ENCODE results near the gene TIMP2. TPM values are rescaled to one million over a fixed set of nuclear protein-coding genes. Genes with fewer than 3 reads are reported as not detected.
"Not testable (repeated sequence)": the region's sequence is repeated elsewhere in the genome, so short reads cannot be mapped to it uniquely, and the experiment has no call there.

The TIMP2 gene
- total RNA-seq, 1 donor from 2014 or later: 1.6 TPM

DNA sequence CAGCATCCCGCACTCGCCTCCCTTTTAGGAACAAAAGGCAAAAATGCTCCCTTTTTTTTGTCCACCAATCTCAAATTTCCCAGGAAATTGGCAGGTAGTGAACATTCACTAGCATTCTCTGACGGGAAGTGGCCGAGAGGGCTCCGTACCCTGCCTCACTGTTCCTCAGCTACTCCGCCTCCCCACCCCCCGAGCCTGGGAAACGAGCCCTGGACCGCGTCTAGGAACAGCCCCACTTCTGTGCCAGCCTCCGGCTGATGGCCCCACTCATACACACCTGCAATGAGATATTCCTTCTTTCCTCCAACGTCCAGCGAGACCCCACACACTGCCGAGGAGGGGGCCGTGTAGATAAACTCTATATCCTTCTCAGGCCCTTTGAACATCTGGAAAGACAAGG, 54.6 kb downstream of the TIMP2 start:
- intact Hi-C loops (cut with micrococcal nuclease): no loop called here

DNA sequence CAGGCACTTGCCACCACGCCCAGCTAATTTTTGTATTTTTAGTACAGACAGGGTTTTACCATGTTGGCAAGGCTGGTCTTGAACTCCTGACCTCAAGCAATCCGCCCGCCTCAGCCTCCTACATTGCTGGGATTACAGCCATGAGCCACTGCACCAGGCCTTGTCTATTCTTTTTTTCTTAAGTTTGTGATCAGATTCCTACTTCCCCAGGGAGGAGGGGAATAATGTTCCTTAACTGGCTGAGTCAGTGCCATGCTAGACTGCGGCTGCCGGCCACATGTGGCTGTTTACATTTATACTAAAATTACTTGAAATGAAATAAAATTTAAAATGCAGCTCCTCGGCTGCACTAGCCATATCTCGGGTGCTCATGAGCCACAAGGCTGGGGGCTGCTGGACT, 56.8 kb downstream of the TIMP2 start:
- intact Hi-C loops (cut with micrococcal nuclease): no loop called here

DNA sequence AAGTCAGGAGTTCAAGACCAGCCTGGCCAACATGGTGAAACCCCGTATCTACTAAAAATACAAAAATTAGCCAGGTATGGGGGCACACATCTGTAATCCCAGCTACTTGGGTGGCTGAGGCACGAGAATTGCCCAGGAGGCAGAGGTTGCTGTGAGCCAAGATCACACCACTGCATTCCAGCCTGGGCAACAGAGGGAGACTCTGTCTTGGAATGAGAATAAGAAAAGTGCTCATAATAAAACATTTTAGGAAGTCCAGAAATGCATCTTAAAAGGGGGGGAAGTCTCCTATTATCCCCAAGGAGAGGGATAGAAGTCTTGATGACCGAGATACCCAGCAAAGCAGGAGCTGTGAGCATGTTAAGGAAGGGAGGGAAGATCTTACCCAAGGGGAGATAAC, 58.1 kb downstream of the TIMP2 start:
- intact Hi-C loops (cut with micrococcal nuclease): not testable (repeated sequence)

DNA sequence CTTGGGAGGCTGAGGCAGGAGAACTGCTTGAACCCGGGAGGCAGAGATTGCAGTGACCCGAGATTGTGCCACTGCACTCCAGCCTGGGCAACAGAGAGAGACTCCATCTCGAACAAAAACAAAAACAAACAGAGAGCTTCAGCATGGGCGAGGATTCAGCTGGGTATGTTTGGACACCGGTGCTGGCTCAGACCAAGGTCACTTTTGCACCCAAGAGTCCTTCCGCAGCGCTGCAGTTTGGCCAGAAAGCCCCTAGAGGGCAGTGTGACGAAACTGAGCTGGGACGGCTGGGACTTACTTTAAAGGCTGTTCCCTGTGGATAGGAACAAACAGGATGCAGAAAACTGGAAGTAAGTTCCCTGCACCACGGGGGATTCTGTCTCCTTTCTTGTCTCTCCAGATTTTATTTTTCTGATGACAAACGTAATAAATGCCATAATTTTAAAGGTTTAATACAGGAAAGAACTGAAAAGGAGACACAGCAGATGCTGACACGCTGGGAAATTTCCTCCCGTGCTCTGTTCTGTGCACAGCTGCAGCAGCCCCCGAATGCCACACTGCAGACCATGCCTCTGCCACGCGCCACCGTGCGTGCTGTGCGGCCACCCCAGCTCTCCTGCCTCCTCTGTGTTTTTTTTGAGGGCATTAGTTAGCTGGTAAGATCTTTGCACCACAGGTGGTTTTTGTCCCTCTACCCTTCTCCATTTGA, 59.4 kb downstream of the TIMP2 start:
- intact Hi-C loops (cut with micrococcal nuclease): loop anchor here (1.0 kb wide), 2 partner anchors 105 to 109 kb away; no protein-coding TSS in a partner anchor

DNA sequence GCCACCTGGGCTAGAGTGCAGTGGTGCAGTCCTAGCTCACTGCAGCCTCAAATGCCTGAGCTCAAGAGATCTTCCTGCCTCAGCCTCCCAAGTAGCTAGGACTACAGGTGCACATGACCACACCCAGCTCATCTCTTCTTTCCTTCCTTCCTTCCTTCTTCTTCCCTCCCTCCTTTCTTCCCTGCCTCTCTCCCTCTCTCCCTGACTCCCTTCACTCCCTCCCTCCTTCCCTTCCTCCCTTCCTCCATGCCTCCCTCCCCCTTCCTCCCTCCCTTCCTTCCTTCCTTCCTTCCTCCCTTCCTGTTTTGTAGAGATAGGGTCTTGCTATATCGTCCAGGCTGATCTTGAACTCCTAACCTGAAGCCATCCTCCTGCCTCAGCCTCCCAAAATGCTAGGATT, 61.1 kb downstream of the TIMP2 start:
- intact Hi-C loops (cut with micrococcal nuclease): no loop called here

DNA sequence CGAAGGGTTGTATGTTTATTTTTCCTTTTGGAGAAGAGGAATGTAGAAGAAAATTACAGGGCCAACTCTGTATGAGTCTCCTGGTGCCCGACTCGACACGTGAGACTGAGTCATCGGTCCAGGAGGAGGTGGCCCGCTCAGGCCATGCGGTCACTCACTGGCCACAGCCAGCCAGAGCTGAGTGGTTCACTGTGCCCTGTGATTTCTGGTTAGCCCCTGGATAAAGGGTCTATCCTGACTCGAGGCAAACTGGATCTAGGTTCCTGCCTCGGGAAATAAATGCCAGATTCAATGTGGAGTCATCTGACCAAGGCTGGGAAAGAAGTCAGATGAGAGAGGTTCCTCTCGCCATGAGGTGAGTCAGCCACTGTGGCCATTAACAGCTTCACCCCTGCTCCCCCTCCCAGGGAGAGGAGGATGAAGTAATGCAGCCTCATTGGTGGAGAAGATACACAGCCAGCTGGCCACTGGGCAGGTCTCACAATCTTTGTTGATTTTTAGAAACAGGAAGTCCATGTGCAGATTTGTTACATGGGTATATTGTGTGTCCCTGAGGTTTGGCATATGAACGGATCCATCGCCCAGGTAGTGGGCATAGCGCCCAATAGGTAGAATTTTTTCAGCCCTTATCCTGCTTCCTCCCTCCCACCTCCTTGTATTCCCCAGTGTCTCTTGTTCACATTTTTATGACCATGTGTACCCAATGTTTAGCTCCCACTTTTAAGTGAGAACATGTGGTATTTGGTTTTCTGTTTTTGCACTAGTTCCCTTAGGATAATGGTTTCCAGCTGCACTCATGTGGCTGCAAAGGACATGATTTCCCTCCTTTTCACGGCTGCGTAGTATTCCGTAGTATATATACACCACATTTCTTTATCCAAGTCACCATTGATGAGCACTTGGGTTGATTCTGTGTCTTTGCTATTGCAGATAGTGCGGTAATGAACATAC, 62.8 kb downstream of the TIMP2 start:
- intact Hi-C loops (cut with micrococcal nuclease): no loop called here

DNA sequence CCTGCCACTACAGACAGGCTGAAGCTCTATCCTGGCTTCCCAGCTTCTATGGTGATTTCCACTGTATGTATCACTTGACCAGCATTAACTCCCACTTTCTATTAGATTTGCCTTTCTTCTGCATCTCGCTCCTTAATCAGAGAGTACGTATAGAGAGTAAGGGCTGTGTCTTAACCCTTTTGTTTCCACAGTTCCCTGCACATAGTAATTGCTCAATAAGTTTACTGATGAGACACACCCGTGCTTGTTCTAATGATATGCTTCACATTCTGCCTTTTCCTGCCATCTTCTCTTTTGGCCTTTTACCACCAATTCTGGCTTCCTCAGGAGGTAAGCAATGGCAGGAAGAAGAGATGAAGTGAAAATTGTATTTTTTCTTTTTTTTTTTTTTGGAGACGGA, 64.0 kb downstream of the TIMP2 start:
- intact Hi-C loops (cut with micrococcal nuclease): no loop called here

DNA sequence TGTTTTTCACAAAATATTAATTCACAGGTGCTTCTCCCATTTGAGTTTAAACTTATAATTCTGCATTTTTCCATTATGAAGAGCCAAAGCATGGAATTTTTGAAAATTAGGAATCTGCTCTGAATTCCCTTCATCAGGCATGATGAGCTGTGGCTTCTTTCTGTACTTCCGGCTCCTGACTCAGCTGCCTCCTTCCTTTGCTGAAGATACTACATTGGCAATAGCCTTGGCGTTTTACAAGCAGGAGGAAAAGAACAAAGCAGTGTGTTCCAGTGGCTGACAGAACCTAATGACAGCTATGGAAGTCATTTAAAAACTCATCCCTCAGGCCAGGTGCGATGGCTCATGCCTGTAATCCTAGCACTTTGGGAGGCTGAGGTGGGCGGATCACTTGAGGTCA, 66.1 kb downstream of the TIMP2 start:
- intact Hi-C loops (cut with micrococcal nuclease): no loop called here

DNA sequence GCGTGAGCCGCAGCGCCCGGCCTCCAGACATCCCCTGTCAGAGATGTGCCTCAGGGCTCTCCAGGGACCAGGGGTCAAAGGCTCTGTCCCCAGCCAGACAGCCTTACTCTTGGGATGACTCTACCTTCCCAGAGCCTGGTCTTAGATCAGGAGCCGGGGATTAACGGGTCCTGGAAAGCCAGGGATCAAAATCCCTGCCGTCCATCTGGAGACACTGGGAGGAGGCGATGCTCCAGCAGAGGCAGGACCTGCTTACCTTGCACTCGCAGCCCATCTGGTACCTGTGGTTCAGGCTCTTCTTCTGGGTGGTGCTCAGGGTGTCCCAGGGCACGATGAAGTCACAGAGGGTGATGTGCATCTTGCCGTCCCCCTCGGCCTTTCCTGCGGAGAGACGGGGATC, 67.9 kb downstream of the TIMP2 start:
- intact Hi-C loops (cut with micrococcal nuclease): no loop called here

DNA sequence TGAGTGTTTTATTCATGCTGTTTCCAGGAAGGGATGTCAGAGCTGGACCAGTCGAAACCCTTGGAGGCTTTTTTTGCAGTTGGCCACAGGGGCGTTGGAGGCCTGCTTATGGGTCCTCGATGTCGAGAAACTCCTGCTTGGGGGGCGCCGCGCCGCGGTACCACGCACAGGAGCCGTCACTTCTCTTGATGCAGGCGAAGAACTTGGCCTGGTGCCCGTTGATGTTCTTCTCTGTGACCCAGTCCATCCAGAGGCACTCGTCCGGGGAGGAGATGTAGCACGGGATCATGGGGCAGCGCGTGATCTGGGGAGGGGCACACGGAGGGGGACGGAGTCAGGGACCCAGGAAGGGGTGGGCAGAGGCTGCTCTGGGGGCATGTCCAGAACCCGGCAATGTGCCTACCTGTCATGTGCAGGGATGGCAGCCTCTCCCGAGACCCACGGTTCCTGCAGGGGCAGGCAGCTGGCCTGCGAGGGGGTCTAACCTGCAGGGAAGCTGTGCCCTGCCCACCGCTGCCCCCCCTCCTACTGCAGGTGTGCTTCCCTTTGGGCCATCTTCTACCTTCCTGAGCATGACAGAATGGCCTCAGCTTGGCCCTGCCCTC, 69.5 kb downstream of the TIMP2 start:
- intact Hi-C loops (cut with micrococcal nuclease): no loop called here

DNA sequence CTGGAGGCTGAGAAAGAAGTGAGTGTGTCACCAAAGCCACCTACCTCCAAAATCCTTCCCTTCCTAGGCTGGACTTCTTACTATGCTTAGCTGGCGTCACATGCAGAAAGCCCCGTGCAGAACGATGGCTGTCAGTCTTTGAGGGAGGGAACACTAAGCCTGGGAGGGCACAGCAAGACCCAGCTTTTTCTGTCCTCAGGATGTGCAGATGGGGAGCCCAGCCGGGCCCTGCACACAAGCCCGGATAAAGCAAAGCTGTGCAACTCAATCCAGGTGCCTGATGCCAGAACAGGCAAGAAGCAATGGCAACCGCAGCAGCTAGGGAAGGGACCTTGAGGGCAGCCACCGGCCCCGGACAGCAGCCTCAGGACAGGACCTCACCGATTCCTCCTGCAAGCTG, 70.7 kb downstream of the TIMP2 start:
- intact Hi-C loops (cut with micrococcal nuclease): no loop called here

DNA sequence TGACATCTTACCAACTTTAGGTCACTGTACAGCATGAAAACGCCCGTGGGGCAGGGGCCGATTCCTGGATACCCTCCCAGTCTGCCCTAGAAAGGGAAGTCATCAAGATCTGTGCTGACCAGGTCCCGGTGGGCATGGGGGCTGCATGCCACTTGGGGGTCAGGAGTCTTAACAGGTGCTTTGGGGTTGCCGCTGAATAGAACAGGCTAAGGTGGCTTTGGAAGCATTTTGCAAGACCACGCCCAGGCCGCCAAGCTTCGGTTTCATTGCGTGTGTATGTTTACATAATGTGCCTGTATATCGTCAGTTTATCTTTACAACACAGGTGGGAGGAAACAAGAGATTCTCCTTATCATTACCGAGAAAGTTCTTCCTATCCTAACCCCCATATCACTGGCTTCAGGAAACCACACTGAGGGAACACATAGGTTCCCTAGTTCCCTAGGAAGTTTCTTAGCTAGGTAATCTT, 71.2 kb downstream of the TIMP2 start:
- intact Hi-C loops (cut with micrococcal nuclease): no loop called here

DNA sequence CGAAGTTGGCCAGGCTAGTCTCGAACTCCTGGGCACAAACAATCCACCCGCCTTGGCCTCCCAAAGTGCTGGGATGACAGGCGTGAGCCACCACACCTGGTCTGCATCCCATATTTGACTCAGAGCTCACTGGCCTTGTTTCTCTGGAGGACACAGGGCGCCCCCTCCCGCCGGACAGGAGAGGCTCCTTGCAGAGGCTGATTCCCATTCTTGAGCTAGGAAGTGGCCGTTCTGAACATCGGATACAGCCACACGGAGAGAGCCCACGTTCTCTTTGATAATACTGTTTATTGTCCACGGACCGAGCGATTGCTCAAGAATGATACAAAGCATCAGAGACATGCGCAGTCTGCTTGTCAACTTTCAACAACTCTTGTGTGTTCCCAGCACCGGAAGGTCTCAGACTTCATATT, 72.5 kb downstream of the TIMP2 start:
- intact Hi-C loops (cut with micrococcal nuclease): no loop called here

DNA sequence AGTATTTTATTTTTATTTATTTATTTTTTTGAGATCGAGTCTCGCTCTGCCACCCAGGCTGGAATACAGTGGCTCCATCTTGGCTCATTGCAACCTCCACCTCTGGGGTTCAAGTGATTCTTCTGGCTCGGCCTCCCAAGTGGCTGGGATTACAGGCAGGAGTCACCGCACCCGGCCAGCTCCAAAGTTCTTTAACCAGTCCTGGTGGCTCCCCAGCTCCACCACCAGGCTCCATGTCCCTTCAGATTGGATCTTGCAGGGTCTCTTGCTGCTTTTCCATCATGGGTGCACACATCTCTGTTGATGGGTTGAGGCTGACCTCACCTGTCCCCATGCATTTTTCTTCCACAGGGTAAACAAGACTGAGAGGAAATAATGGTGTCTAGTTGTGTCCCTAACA, 76.2 kb downstream of the TIMP2 start:
- intact Hi-C loops (cut with micrococcal nuclease): no loop called here

DNA sequence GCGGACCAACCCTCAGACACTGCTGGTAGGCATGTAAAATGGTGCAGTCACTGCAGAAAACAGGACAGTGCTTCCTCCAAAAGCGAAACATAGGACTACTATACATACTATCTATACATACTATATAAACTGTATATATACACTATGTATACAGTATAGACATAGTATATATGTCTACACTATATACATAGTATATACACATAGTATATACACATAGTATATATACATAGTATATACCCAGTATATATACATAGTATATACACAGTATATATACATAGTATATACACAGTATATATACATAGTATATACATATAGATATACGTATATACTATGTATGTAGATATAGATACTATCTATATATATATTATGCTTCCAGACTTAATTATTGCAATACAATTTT, 78.1 kb downstream of the TIMP2 start:
- intact Hi-C loops (cut with micrococcal nuclease): no loop called here

DNA sequence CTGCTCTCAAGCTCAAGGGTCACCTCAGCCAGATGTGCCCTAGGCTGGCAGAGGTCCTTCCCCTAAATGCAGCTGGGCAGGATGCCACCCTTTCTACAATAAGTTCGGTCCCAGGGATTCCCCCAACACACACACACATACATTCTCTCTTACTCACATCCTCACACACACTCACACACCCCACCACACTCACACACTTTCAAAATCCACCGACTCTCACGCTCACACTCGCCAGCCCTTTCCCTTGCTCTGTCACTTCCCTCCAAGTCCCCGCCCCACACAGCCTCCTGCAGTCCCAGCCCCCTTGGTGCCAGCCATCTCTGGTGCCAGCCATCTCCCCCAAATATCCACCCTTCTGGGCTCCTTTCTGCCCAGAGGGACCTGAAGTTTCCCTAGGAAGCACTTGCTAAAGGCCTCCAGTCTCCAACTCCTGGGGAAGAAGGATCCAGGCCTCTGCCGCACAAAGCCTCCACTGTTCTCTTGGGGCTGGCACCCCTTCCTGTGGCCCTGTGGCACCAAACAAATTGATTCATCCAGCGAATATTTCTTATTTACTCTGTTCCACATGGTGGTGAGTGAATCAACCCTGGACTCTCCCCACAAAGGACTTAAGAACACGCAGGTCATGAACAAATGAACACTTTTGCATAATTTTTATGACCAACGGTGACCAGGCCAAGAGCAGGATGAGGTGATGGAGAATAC, 80.7 kb downstream of the TIMP2 start:
- intact Hi-C loops (cut with micrococcal nuclease): no loop called here

DNA sequence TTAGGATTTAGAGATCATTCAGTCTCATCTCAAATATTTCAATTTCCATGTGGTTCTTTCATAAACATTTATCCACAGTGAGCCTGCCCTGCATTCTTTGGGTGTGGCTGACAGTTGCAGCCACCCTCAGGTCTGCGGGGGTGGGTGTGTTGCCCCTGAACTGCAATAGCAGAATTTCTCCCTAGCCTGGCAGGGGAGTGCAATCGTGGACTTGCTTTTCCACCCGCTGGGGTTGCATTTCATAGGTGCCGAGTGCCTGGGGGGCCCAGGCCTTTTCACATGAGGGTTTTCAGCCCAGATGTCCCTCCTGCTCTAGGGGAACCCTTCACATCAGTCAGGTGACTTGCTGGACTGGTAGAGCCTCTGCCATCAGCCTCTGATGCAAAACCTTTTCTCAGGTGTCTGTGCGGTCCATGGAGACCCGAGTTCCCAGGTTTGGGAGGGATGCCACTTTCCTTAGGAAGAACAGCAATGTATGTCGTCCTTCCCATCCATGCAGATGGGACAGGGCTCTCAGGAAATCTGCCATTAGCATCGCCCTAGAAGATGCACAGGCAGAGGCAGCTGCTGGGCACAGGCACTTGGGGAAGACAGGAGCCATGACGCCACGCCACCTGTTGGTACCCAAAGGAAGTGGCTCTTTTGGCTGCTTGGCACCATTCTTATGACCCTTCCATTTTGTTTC, 82.2 kb downstream of the TIMP2 start:
- intact Hi-C loops (cut with micrococcal nuclease): no loop called here

DNA sequence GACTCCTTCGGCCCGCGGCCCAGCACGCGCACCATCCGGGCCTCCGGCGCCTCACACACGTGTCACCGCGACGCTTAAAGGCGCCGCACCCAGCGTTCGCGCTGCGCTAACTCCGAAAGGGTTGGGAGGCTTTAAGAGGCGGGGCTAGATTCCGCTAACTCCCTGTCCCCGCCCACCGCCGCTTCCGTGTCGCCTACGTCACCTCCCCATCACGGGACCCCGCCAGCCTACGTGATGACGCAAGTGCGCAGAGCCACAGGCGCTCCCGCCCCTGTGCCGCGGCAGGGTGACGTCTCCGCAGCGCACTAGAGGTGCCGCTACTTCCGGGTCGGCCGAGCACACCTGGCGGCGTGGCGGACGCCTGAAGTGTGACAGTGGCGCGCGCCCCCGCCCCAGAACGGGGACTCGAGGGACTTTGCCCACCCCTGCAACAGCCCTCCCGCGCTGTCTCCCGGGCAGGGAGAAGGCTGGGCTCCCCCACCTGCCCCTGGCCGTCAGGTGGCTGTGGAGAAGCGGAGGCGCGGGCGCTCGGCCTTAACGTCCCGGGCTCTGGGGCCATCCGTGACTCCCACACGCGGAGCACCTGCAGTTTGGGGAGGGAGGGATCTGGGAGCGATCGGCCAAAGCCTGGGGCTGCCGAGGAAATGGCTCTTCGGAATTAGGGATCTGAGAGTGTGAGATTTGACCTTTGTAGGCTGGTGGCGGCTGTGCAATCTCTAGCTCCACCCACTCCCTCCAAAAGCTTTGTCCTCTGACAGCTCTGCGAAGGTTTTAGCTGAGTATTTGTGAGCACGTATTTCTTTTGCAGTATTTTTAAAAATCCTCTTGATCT, 84.2 kb downstream of the TIMP2 start, which contains the start of gene USP36:
Gene USP36, minus strand, starts transcription at position 35 of the 832 bp plus-strand sequence. CDS start 4,451 bp downstream, outside the sequence.
- intact Hi-C loops (cut with micrococcal nuclease): loop anchor here (1.0 kb wide), 2 partner anchors 22 to 59 kb away; partner anchors contain the start of gene CYTH1

DNA sequence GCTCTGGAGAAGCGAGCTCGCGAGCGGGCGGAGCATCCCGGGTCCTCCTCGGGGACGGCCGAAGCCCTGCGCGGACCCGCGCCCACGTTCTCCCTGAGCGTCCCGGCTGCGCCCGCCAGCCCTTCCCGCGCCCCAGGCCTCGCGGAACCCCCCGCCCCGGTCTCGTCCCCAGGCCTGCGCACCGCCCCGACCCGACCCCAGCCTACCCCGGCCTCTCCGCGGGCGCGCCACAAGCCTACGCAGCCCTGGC, 84.7 kb downstream of the TIMP2 start:
- intact Hi-C loops (cut with micrococcal nuclease): loop anchor here (1.0 kb wide), 2 partner anchors 21 to 58 kb away; partner anchors contain the start of gene CYTH1

Data from T-helper 2 cell treated with Interferon-gamma antibody and Interleukin-4, amounts not matched to agents 100 ng/mL and 5 ng/mL, for 36 hours (primary cell).